ENCODE results near the gene CROCC2. TPM values are rescaled to one million over a fixed set of nuclear protein-coding genes. Genes with fewer than 3 reads are reported as not detected.
A peak's percentile ranks its signal among the peaks of the same experiment; 100 is the strongest.

Gene CROCC2
- total and polyA plus RNA-seq, 2 donors (not counting 1 experiment from before 2014, with no cell fraction given) = not detected

GRCh38 chr2:240998995-240999791 lies 93.1 kb downstream of the CROCC2 start:
- ChIA-PET CTCF (no interaction called here), POLR2A (no interaction called here)
- Histone ChIP-seq H3K27ac (ENCODE audit: low read length in 2 of 2) (no peak overlapping the region), H3K27me3 (replicated peaks in 1 of 4; ENCODE audit: control extremely low read depth in 1 of 4, control insufficient read depth in 3 of 4, insufficient read depth in 4 of 4, low read length in 3 of 4) (peaks cover 0 to 37% (median 6%) of the 10 kb centered on the region in 4 experiments), H3K36me3 (replicated peaks in 1 of 2; ENCODE audit: control extremely low read depth in 1 of 2, control insufficient read depth in 1 of 2, extremely low read depth in 1 of 2, insufficient read depth in 2 of 2, low read length in 1 of 2) (no peaks in the 10 kb centered on the region), H3K4me3 (ENCODE audit: control extremely low read depth in 1 of 5, extremely low read depth in 1 of 5, insufficient read depth in 1 of 5, low read depth in 2 of 5, low read length in 4 of 5) (peak overlapping the region in 1 of 5 experiments; percentile 14), H3K79me2 (ENCODE audit: control insufficient read depth, insufficient read depth, low read length) (no peaks in the 10 kb centered on the region), H2AFZ (ENCODE audit: insufficient read depth, low read depth, low read length, poor library complexity, severe bottlenecking) (no peak overlapping the region), H3K4me1 (ENCODE audit: control insufficient read depth in 2 of 2, insufficient read depth in 2 of 2, low read length in 2 of 2) (peaks cover 7 to 8% of the 10 kb centered on the region in 2 donors), H3K4me2 (replicated peaks; ENCODE audit: low read depth, low read length, poor library complexity, severe bottlenecking) (peak overlapping the region; percentile 74), H3K9ac (ENCODE audit: low read length) (no peak overlapping the region), H3K9me3 (ENCODE audit: control extremely low read depth in 1 of 3, control insufficient read depth in 2 of 3, insufficient read depth in 1 of 3, low read length in 2 of 3) (peaks cover 1 to 27% (median 11%) of the 10 kb centered on the region in 3 donors), H4K20me1 (ENCODE audit: control insufficient read depth, insufficient read depth, low read length, poor library complexity, severe bottlenecking) (no peaks in the 10 kb centered on the region)
- Mint-ChIP-seq H3K4me3 (peak overlapping the region; percentile 67), H3K27me3 (peaks cover 33% of the 10 kb centered on the region), H3K27ac (no peak overlapping the region), H3K9me3 (ENCODE audit: insufficient read depth) (peaks cover 2% of the 10 kb centered on the region), H3K4me1 (peaks cover 11% of the 10 kb centered on the region)
- no peak for TF ChIP-seq CTCF (IDR thresholded peaks at IDR 0.05)
- DNase-seq (no peak), ATAC-seq (ENCODE audit: low read depth) (no peak)
- 15% methylated on average over 71 of the region's 71 CpGs for WGBS (ENCODE audit: insufficient coverage)
- intact Hi-C loops (cut with micrococcal nuclease) = loop anchor here (1.0 to 5.0 kb wide), 3 partner anchors 42 to 151 kb away; partner anchors contain the start of gene PPP1R7

- ATAC-seq (ENCODE audit: low read depth) = no peak
- TF ChIP-seq EZH2 (IDR thresholded peaks at IDR 0.05; ENCODE audit: borderline replicate concordance, insufficient read depth, low read depth, low read length, poor library complexity, severe bottlenecking) (no peak), CTCF (IDR thresholded peaks at IDR 0.05) (no peak)
- CTCF ChIA-PET = interaction anchor here (1.7 kb wide), 1 partner anchor 9 kb away, joined by 3 read pairs; no protein-coding TSS in a partner anchor
- peaks cover 32% of the 10 kb centered on the region for H3K27me3 Mint-ChIP-seq
- Histone ChIP-seq H3K4me2 (replicated peaks; ENCODE audit: low read depth, low read length, poor library complexity, severe bottlenecking) (no peak overlapping the region), H3K4me1 (ENCODE audit: control insufficient read depth in 2 of 2, insufficient read depth in 2 of 2, low read length in 2 of 2) (peaks cover 7 to 8% of the 10 kb centered on the region in 2 donors), H3K27me3 (replicated peaks in 1 of 4; ENCODE audit: control extremely low read depth in 1 of 4, control insufficient read depth in 3 of 4, insufficient read depth in 4 of 4, low read length in 3 of 4) (peaks cover 0 to 37% (median 6%) of the 10 kb centered on the region in 4 experiments), H3K27ac (ENCODE audit: low read length in 2 of 2) (no peak overlapping the region), H3K9ac (ENCODE audit: low read length) (no peak overlapping the region), H4K20me1 (ENCODE audit: control insufficient read depth, insufficient read depth, low read length, poor library complexity, severe bottlenecking) (no peaks in the 10 kb centered on the region), H3K79me2 (ENCODE audit: control insufficient read depth, insufficient read depth, low read length) (no peaks in the 10 kb centered on the region), H3K4me3 (ENCODE audit: control extremely low read depth in 1 of 5, extremely low read depth in 1 of 5, insufficient read depth in 1 of 5, low read depth in 2 of 5, low read length in 4 of 5) (no peak overlapping the region), H2AFZ (ENCODE audit: insufficient read depth, low read depth, low read length, poor library complexity, severe bottlenecking) (no peak overlapping the region), H3K9me3 (ENCODE audit: control extremely low read depth in 1 of 3, control insufficient read depth in 2 of 3, insufficient read depth in 1 of 3, low read length in 2 of 3) (peaks cover 1 to 33% (median 14%) of the 10 kb centered on the region in 3 donors), H3K36me3 (replicated peaks in 1 of 2; ENCODE audit: control extremely low read depth in 1 of 2, control insufficient read depth in 1 of 2, extremely low read depth in 1 of 2, insufficient read depth in 2 of 2, low read length in 1 of 2) (no peaks in the 10 kb centered on the region)
- peaks cover 11% of the 10 kb centered on the region for H3K4me1 Mint-ChIP-seq
- peak overlapping the region; percentile 18 for H3K27ac Mint-ChIP-seq
- 75% methylated on average over 16 of the region's 19 CpGs for WGBS (ENCODE audit: insufficient coverage)
- no peak for DNase-seq
- intact Hi-C loops (cut with micrococcal nuclease) = loop anchor here (5.0 kb wide), 1 partner anchor 62 kb away; no protein-coding TSS in a partner anchor
- H3K9me3 Mint-ChIP-seq (ENCODE audit: insufficient read depth) = peaks cover 2% of the 10 kb centered on the region
- POLR2A ChIA-PET = no interaction called here
- H3K4me3 Mint-ChIP-seq = peak overlapping the region; percentile 55
Observed at GRCh38 chr2:240999873-241000541, 93.9 kb downstream of the CROCC2 start.

Measured in B cell (primary cell).